HepG2 (cell line): ENCODE results near the gene SLC38A8. TPM values are rescaled to one million over a fixed set of nuclear protein-coding genes. Genes with fewer than 3 reads are reported as not detected.

Experiments
- ATAC-seq: fragments of 200-7000 bp; cut with Tn5 transposase; 3 replicates; pipeline ENCODE4 v1.9.1; 2020; ENCODE audit warnings: mild to moderate bottlenecking, moderate library complexity
- BruUV-seq: library from RNA; stranded (reverse); fragments of 400-500 nt; replicated peaks from 2 replicates; lab custom pipeline; 2021; lab: Mats Ljungman, UMichigan
- CTCF ChIA-PET: fragments of 300-600 bp; formaldehyde crosslinking; extraction: SDS; loops from one replicate; lab custom pipeline; 2021; ENCODE audit warnings: low total read pairs, inconsistent platforms, low intra/inter-chr PET ratio; lab: Yijun Ruan, JAX
- POLR2A ChIA-PET: fragments of 350-600 bp; sonication (Branson Sonifier 250); formaldehyde crosslinking; loops from one replicate; lab custom pipeline; 2020; ENCODE audit warnings: antibody characterized with exemption, inconsistent platforms; lab: Yijun Ruan, JAX
- DNase-seq: peaks from one replicate; pipeline ENCODE4 v3.0.0-alpha.2; 2015; ENCODE audit warnings: low spot score
- FAIRE-seq: peaks from 3 replicates; lab custom pipeline; 2011; peaks lifted over from hg19 to GRCh38; lab: Jason Lieb, UNC
- H2AFZ ChIP-seq: one replicate; pipeline ENCODE4 v1.6.1; 2011; ENCODE audit warnings: low read length, inconsistent platforms
- H3K27ac ChIP-seq: fragments of 300-600 bp; 3 replicates; pipeline ENCODE4 v1.8.0; 2011; ENCODE audit warnings: mixed run types, mild to moderate bottlenecking, mixed read lengths, low read length, inconsistent platforms; ENCODE audit not compliant: insufficient read depth; ENCODE audit errors: extremely low read length
- H3K27me3 ChIP-seq, 2 experiments: fragments of 200-600 bp in 1 of 2; 2 replicates in 1 of 2; 3 replicates in 1 of 2; pipeline versions ENCODE4 v1.6.0 to v1.8.0; 2011; ENCODE audit warnings: low read length in 2 of 2, mild to moderate bottlenecking in 2 of 2, moderate library complexity in 2 of 2, inconsistent platforms in 1 of 2; ENCODE audit not compliant: insufficient read depth in 2 of 2, control insufficient read depth in 1 of 2
- H3K36me3 ChIP-seq, 2 experiments: fragments of 200-600 bp in 1 of 2; replicated peaks in 1 of 2; 2 replicates in 1 of 2; 3 replicates in 1 of 2; pipeline versions ENCODE4 v1.5.1 to v1.8.0; 2011; ENCODE audit warnings: low read length in 2 of 2, inconsistent platforms in 1 of 2; ENCODE audit not compliant: insufficient read depth in 2 of 2, control insufficient read depth in 1 of 2
- H3K4me1 ChIP-seq: 2 replicates; pipeline ENCODE4 v1.5.1; 2012; ENCODE audit warnings: low read length, inconsistent platforms; ENCODE audit not compliant: insufficient read depth
- H3K4me2 ChIP-seq: 2 replicates; pipeline ENCODE4 v1.6.0; 2011; ENCODE audit warnings: low read depth, low read length, inconsistent platforms
- H3K4me3 ChIP-seq, 3 experiments: fragments of 200-600 bp in 1 of 3; sonication (generic), shearing (Covaris generic) in 1 of 3; replicated peaks in 1 of 3; 2 replicates each; pipeline ENCODE4 v1.5.1; 2011 to 2016; ENCODE audit warnings: low read length in 3 of 3, inconsistent platforms in 2 of 3, low read depth in 2 of 3, mild to moderate bottlenecking in 2 of 3, control low read depth in 1 of 3, mixed read lengths in 1 of 3; ENCODE audit not compliant: insufficient read depth in 1 of 3
- H3K79me2 ChIP-seq: one replicate; pipeline ENCODE4 v1.6.1; 2011; ENCODE audit warnings: low read length, inconsistent platforms; ENCODE audit not compliant: insufficient read depth
- H3K9ac ChIP-seq: 2 replicates; pipeline ENCODE4 v1.6.0; 2011; ENCODE audit warnings: mild to moderate bottlenecking, low read depth, low read length, inconsistent platforms; ENCODE audit not compliant: insufficient read depth
- H3K9me3 ChIP-seq: 2 replicates; pipeline ENCODE4 v1.5.1; 2012; ENCODE audit warnings: mild to moderate bottlenecking, low read length
- H4K20me1 ChIP-seq: 2 replicates; pipeline ENCODE4 v1.6.0; 2011; ENCODE audit warnings: inconsistent platforms, mild to moderate bottlenecking, low read length, moderate library complexity; ENCODE audit not compliant: insufficient read depth
- ZFP90 ChIP-seq: sonication (generic); formaldehyde crosslinking; IDR thresholded peaks from 2 replicates; pipeline ENCODE4 v1.8.0; 2022; ENCODE audit warnings: missing genetic modification reagents, mild to moderate bottlenecking, inconsistent platforms, borderline replicate concordance
- ZNF841 ChIP-seq: sonication (generic); formaldehyde crosslinking; IDR thresholded peaks from 2 replicates; pipeline ENCODE4 v1.8.1; 2023; ENCODE audit warnings: missing genetic modification reagents, borderline replicate concordance
- WGBS: methylation state at CpG from one replicate; pipeline ENCODE4 v1.1.6; 2017; ENCODE audit warnings: low lambda C conversion rate; 5-methylcytosine and 5-hydroxymethylcytosine counted together
- in situ Hi-C: cut with HindIII; loops from 2 replicates; pipeline ENCODE4 v1.10.0; 2017; ENCODE audit warnings: low pct_unique_long_range_greater_than_20kb; ENCODE audit not compliant: extremely low pct_ligation_motif_present
- intact Hi-C: fragments of 100-400 bp; cut with micrococcal nuclease; formaldehyde crosslinking; loops from one replicate; pipeline ENCODE4 v1.10.0; 2022; ENCODE audit not compliant: unreplicated experiment
- polyA plus RNA-seq, 8 experiments: library from polyadenylated mRNA; depleted of rRNA in 3 of 8; stranded (reverse) in 7 of 8; unstranded in 1 of 8; fragments of >200 nt; fragmentation: Illumina TruSeq in 4 of 8; extraction: Trizol in 4 of 8; gene quantifications; 2 replicates each; pipeline versions ENCODE4 v1.2.1 to v1.2.3, GENCODE V29; 2011 to 2016; ENCODE audit warnings: low read depth in 4 of 8, missing spikeins in 1 of 8, mixed read lengths in 1 of 8; ENCODE audit not compliant: insufficient read depth in 1 of 8
- total RNA-seq, 5 experiments: library from RNA; depleted of rRNA; stranded (reverse); fragments of >200 nt; fragmentation: Illumina TruSeq; extraction: Trizol; gene quantifications; 2 replicates each; pipeline ENCODE4 v1.2.3, GENCODE V29; 2016; ENCODE audit warnings: low read depth in 1 of 5
- TF ChIP-seq, protein P1 (sequence below): conservative IDR thresholded peaks from 2 replicates; pipeline ENCODE4 v1.6.1; 2018; ENCODE audit warnings: missing genetic modification reagents
- TF ChIP-seq, protein P2 (sequence below): fragments of 450-650 bp; IDR thresholded peaks from 2 replicates; pipeline ENCODE4 v1.6.1; 2016
- TF ChIP-seq, protein P3 (sequence below): sonication (generic); formaldehyde crosslinking; conservative IDR thresholded peaks from 2 replicates; pipeline ENCODE4 v1.4.0; 2020; ENCODE audit warnings: missing genetic modification reagents

Gene SLC38A8
- total and polyA plus RNA-seq, 2 of the 13 experiments (the other 11 are each of a cell fraction or from before 2014, with no cell fraction given): 0.24 to 0.37 TPM

DNA sequence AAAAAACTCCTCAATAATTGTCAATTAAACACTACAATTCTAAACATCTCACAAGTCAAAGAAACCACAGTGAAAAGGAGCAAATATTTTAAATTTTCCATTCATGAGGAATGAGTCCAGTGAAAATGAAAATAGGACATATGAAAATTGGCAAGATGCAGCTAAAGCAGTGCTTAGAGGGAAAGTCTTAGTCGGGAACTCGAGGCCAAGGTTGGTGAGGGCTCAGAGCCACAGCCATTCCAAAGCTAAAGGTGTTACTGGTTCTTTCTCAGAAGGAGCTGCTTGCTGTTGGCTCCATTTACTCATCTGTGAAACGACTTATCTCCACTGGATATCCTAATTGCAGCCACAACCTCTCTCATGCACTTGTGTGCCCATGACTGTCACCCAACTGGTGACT, 6.5 kb downstream of the SLC38A8 start:
- Histone ChIP-seq H3K9me3 (no peaks in the 10 kb centered on the region), H3K9ac (no peak overlapping the region), H3K4me3 (no peak overlapping the region), H3K36me3 (no peaks in the 10 kb centered on the region), H3K27ac (no peak overlapping the region), H3K4me1 (no peaks in the 10 kb centered on the region), H3K4me2 (no peak overlapping the region), H2AFZ (no peak overlapping the region), H3K27me3 (peaks cover 3 to 37% of the 10 kb centered on the region in 2 experiments; a peak in 3 of 5 replicates), H3K79me2 (no peaks in the 10 kb centered on the region), H4K20me1 (no peaks in the 10 kb centered on the region)
- 14% methylated on average over 3 of the region's 3 CpGs for WGBS
- TF ChIP-seq ZFP90 (CRISPR knock-in tag): peak; percentile 98
- TF ChIP-seq, protein P1, sequence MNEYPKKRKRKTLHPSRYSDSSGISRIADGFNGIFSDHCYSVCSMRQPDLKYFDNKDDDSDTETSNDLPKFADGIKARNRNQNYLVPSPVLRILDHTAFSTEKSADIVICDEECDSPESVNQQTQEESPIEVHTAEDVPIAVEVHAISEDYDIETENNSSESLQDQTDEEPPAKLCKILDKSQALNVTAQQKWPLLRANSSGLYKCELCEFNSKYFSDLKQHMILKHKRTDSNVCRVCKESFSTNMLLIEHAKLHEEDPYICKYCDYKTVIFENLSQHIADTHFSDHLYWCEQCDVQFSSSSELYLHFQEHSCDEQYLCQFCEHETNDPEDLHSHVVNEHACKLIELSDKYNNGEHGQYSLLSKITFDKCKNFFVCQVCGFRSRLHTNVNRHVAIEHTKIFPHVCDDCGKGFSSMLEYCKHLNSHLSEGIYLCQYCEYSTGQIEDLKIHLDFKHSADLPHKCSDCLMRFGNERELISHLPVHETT (CRISPR knock-in tag): no peak
- POLR2A ChIA-PET: no interaction called here
- in situ Hi-C loops: no loop called here
- ATAC-seq (no peak), DNase-seq (no peak), FAIRE-seq (no peak)
- intact Hi-C loops: no loop called here
- CTCF ChIA-PET: no interaction called here
- BruUV-seq: no TSS peak

DNA sequence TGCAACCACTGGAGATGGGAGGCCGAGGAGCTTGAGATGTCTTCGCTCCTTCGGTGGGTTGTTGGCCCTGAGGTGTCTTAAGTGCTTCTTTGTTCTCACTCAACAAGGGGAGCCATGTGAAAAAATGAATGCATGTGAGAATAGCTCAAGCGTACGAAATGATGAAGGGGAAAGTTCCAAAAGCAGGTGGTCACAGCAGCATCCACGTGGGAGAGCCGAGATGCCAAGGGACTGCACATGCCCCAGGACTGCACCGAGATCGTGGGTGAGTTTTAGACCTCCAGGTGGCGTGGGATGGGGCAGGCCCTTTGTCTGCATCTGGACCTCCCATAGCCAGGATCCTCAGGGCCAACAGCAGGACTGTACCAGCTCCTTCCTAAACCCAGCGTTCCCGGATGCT, 8.1 kb downstream of the SLC38A8 start:
- ChIA-PET CTCF (no interaction called here), POLR2A (no interaction called here)
- H4K20me1 ChIP-seq: no peaks in the 10 kb centered on the region
- 42% methylated on average over 12 of the region's 12 CpGs for WGBS
- H3K9ac ChIP-seq: no peak overlapping the region
- H3K79me2 ChIP-seq: no peaks in the 10 kb centered on the region
- H3K4me1 ChIP-seq: no peaks in the 10 kb centered on the region
- no peak for FAIRE-seq
- TF ChIP-seq, protein P2, sequence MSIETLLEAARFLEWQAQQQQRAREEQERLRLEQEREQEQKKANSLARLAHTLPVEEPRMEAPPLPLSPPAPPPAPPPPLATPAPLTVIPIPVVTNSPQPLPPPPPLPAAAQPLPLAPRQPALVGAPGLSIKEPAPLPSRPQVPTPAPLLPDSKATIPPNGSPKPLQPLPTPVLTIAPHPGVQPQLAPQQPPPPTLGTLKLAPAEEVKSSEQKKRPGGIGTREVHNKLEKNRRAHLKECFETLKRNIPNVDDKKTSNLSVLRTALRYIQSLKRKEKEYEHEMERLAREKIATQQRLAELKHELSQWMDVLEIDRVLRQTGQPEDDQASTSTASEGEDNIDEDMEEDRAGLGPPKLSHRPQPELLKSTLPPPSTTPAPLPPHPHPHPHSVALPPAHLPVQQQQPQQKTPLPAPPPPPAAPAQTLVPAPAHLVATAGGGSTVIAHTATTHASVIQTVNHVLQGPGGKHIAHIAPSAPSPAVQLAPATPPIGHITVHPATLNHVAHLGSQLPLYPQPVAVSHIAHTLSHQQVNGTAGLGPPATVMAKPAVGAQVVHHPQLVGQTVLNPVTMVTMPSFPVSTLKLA: peak; percentile 99
- TF ChIP-seq ZNF841: no peak
- TF ChIP-seq, protein P3, sequence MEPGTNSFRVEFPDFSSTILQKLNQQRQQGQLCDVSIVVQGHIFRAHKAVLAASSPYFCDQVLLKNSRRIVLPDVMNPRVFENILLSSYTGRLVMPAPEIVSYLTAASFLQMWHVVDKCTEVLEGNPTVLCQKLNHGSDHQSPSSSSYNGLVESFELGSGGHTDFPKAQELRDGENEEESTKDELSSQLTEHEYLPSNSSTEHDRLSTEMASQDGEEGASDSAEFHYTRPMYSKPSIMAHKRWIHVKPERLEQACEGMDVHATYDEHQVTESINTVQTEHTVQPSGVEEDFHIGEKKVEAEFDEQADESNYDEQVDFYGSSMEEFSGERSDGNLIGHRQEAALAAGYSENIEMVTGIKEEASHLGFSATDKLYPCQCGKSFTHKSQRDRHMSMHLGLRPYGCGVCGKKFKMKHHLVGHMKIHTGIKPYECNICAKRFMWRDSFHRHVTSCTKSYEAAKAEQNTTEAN: no peak
- BruUV-seq: no TSS peak
- ATAC-seq: no peak
- H3K4me3 ChIP-seq: no peak overlapping the region
- in situ Hi-C loops: no loop called here
- H3K36me3 ChIP-seq: no peaks in the 10 kb centered on the region
- H2AFZ ChIP-seq: no peak overlapping the region
- intact Hi-C loops: no loop called here
- peaks cover 5 to 35% of the 10 kb centered on the region in 2 experiments; a peak in 3 of 5 replicates for H3K27me3 ChIP-seq
- H3K9me3 ChIP-seq: no peaks in the 10 kb centered on the region
- no peak for DNase-seq
- H3K4me2 ChIP-seq: no peak overlapping the region
- H3K27ac ChIP-seq: no peak overlapping the region
